RWPE2 (cell line): ENCODE measurements around the gene TEX51.

Experiments
- ATAC-seq: fragments of 200-7000 bp; cut with Tn5 transposase; 3 replicates; pipeline ENCODE4 v1.9.1; 2021; ENCODE audit warnings: low read depth
- DNase-seq: peaks from one replicate; pipeline ENCODE4 v3.0.0-alpha.2; 2020; ENCODE audit warnings: low spot score
- H3K27ac ChIP-seq: fragments of 450-650 bp; 2 replicates; pipeline ENCODE4 v1.5.1; 2017; ENCODE audit warnings: mild to moderate bottlenecking; ENCODE audit not compliant: poor library complexity, severe bottlenecking
- H3K27me3 ChIP-seq: fragments of 250-450 bp; sonication (Bioruptor Pico); 2 replicates; pipeline ENCODE4 v1.5.1; 2021; ENCODE audit warnings: mild to moderate bottlenecking, moderate library complexity; ENCODE audit not compliant: insufficient read depth, poor library complexity, severe bottlenecking
- H3K36me3 ChIP-seq: fragments of 250-450 bp; sonication (Bioruptor Pico); 2 replicates; pipeline ENCODE4 v1.5.1; 2020; ENCODE audit warnings: low read depth, mild to moderate bottlenecking, moderate library complexity
- H3K4me1 ChIP-seq: fragments of 250-450 bp; sonication (Bioruptor Pico); 2 replicates; pipeline ENCODE4 v1.5.1; 2021; ENCODE audit warnings: mild to moderate bottlenecking, moderate library complexity; ENCODE audit not compliant: insufficient read depth, poor library complexity, severe bottlenecking
- H3K4me3 ChIP-seq: fragments of 250-450 bp; sonication (Bioruptor Pico); 2 replicates; pipeline ENCODE4 v1.5.1; 2021; ENCODE audit warnings: mild to moderate bottlenecking, moderate library complexity; ENCODE audit not compliant: severe bottlenecking
- H3K9me3 ChIP-seq: fragments of 250-450 bp; sonication (Bioruptor Pico); 2 replicates; pipeline ENCODE4 v1.5.1; 2021; ENCODE audit warnings: mild to moderate bottlenecking, moderate library complexity; ENCODE audit not compliant: severe bottlenecking
- CTCF ChIP-seq: fragments of 450-650 bp; IDR thresholded peaks from one replicate; pipeline ENCODE4 v1.5.1; 2017; ENCODE audit warnings: mild to moderate bottlenecking, moderate library complexity; ENCODE audit not compliant: poor library complexity, severe bottlenecking

The TEX51 gene

GRCh38 chr2:126882736-126883665 is 15.7 kb upstream of the TEX51 start:
- H3K36me3 ChIP-seq: no peaks in the 10 kb centered on the region
- H3K27me3 ChIP-seq: no peaks in the 10 kb centered on the region
- no peak overlapping the region for H3K27ac ChIP-seq
- H3K9me3 ChIP-seq: no peaks in the 10 kb centered on the region
- DNase-seq (no peak), ATAC-seq (no peak)
- no peak overlapping the region for H3K4me3 ChIP-seq
- H3K4me1 ChIP-seq: no peaks in the 10 kb centered on the region
- TF ChIP-seq CTCF: no peak

GRCh38 chr2:126883666-126884040 is 15.0 kb upstream of the TEX51 start:
- Histone ChIP-seq H3K4me3 (no peak overlapping the region), H3K27ac (no peak overlapping the region), H3K9me3 (no peaks in the 10 kb centered on the region), H3K36me3 (no peaks in the 10 kb centered on the region), H3K27me3 (no peaks in the 10 kb centered on the region), H3K4me1 (no peaks in the 10 kb centered on the region)
- TF ChIP-seq CTCF: no peak
- DNase-seq (no peak), ATAC-seq (no peak)

GRCh38 chr2:126884861-126885750 is 13.6 kb upstream of the TEX51 start:
- Histone ChIP-seq H3K36me3 (no peaks in the 10 kb centered on the region), H3K27me3 (no peaks in the 10 kb centered on the region), H3K27ac (no peak overlapping the region), H3K4me3 (no peak overlapping the region), H3K4me1 (no peaks in the 10 kb centered on the region), H3K9me3 (no peaks in the 10 kb centered on the region)
- no peak for DNase-seq
- no peak for TF ChIP-seq CTCF
- ATAC-seq: no peak

GRCh38 chr2:126885751-126886210 is 12.9 kb upstream of the TEX51 start:
- DNase-seq (no peak), ATAC-seq (no peak)
- no peak for TF ChIP-seq CTCF
- Histone ChIP-seq H3K4me1 (no peaks in the 10 kb centered on the region), H3K27ac (no peak overlapping the region), H3K36me3 (no peaks in the 10 kb centered on the region), H3K9me3 (no peaks in the 10 kb centered on the region), H3K4me3 (no peak overlapping the region), H3K27me3 (no peaks in the 10 kb centered on the region)
